ENCODE results near the gene RHOA.

GRCh38 chr3:49371946-49372345, 39.8 kb downstream of the RHOA start:
- TF ChIP-seq EZH2 (IDR thresholded peaks at IDR 0.05; ENCODE audit: low read length, unreplicated experiment): no peak
- no peak for TF ChIP-seq CTCF (conservative IDR thresholded peaks at IDR 0.05; ENCODE audit: low read depth, low read length)
- TF ChIP-seq EZH2phosphoT487 (IDR thresholded peaks at IDR 0.05; ENCODE audit: borderline replicate concordance, low read length): no peak

All from PC-3 (cell line).